Lower leg skin (tissue), 3 donors: ENCODE data around the gene PRPF40A.

Source experiments
- POLR2A ChIP-seq, 2 donors: fragments of 450-650 bp; IDR thresholded peaks; one replicate each; pipeline ENCODE4 v1.6.1; 2016 to 2017; ENCODE audit warnings: antibody characterized with exemption in 2 of 2, mild to moderate bottlenecking in 1 of 2, moderate library complexity in 1 of 2
- TF ChIP-seq, protein P1 (sequence below), 3 donors: fragments of 450-650 bp; IDR thresholded peaks; one replicate each; pipeline ENCODE4 v1.5.1; 2016; ENCODE audit warnings: antibody characterized with exemption in 3 of 3, mild to moderate bottlenecking in 3 of 3, moderate library complexity in 2 of 3

DNA sequence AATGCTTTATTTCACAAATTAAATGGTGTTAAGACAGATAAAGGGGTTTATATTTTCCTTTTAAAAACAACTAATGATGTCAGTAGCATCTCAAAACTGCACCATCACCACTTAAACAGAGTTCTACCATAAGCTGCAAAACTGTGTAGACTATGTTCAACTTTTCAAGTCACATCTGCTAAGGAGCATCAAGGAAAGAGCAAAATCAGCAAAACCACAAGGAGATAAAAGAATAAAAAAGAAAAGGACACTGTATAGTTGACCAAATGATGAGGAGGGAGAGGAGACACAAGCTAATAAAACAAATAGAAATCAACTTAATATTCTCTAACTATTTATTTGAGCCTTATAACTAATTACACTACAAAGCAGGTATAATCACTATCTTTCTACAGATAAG is 33.9 kb downstream of the PRPF40A start:
- TF ChIP-seq, protein P1, sequence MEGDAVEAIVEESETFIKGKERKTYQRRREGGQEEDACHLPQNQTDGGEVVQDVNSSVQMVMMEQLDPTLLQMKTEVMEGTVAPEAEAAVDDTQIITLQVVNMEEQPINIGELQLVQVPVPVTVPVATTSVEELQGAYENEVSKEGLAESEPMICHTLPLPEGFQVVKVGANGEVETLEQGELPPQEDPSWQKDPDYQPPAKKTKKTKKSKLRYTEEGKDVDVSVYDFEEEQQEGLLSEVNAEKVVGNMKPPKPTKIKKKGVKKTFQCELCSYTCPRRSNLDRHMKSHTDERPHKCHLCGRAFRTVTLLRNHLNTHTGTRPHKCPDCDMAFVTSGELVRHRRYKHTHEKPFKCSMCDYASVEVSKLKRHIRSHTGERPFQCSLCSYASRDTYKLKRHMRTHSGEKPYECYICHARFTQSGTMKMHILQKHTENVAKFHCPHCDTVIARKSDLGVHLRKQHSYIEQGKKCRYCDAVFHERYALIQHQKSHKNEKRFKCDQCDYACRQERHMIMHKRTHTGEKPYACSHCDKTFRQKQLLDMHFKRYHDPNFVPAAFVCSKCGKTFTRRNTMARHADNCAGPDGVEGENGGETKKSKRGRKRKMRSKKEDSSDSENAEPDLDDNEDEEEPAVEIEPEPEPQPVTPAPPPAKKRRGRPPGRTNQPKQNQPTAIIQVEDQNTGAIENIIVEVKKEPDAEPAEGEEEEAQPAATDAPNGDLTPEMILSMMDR (IDR thresholded peaks at IDR 0.05), result no peak
- no peak for TF ChIP-seq POLR2A (IDR thresholded peaks at IDR 0.05)
